Adrenal gland (tissue), 5 donors: ENCODE data around the gene DYSF.

Experiments used
- CTCF ChIP-seq, 6 experiments: fragments of 450-650 bp in 4 of 6; fragments of 200-600 bp in 2 of 6; sonication (generic) in 1 of 6; IDR thresholded peaks; 1 replicate in 5 of 6; 2 replicates in 1 of 6; pipeline versions ENCODE4 v1.5.1 to v1.8.0; 2016 to 2021; ENCODE audit warnings: antibody characterized with exemption in 6 of 6, mild to moderate bottlenecking in 2 of 6, moderate library complexity in 1 of 6
- POLR2A ChIP-seq, 2 donors: fragments of 450-650 bp; IDR thresholded peaks; one replicate each; pipeline ENCODE4 v1.6.1; 2017; ENCODE audit warnings: antibody characterized with exemption in 2 of 2, mild to moderate bottlenecking in 2 of 2, moderate library complexity in 1 of 2
- donor health status: DM: no; HTN: no; CAD: no.

DNA sequence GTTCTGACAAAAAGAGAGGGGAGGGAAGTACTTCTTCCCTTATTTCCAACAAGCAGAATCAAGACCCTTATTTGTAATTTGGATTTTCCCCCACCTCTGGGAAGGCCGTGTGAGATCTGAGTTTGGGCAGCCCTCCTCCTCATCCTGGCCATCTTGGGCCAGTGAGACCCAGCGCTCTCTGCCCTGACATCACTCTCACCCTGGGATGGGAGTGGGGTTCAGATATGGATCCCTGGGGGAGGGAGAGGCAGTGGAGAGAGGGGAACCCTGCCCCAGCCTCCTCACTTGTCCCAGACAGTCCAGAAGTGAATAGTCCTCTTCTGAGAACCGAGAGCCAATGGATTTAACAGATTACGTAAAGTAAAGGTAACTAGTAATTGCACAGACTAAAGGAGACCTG, 64.5 kb downstream of the DYSF start:
- TF ChIP-seq CTCF (IDR thresholded peaks at IDR 0.05) (no peak), POLR2A (IDR thresholded peaks at IDR 0.05) (no peak)
